ENCODE results near the gene PCBP1. TPM values are rescaled to one million over a fixed set of nuclear protein-coding genes. Genes with fewer than 3 reads are reported as not detected.

The PCBP1 gene
- polyA plus RNA-seq, 1 of the 3 experiments (the other 2 are of a cell fraction) = 94.0 TPM

DNA sequence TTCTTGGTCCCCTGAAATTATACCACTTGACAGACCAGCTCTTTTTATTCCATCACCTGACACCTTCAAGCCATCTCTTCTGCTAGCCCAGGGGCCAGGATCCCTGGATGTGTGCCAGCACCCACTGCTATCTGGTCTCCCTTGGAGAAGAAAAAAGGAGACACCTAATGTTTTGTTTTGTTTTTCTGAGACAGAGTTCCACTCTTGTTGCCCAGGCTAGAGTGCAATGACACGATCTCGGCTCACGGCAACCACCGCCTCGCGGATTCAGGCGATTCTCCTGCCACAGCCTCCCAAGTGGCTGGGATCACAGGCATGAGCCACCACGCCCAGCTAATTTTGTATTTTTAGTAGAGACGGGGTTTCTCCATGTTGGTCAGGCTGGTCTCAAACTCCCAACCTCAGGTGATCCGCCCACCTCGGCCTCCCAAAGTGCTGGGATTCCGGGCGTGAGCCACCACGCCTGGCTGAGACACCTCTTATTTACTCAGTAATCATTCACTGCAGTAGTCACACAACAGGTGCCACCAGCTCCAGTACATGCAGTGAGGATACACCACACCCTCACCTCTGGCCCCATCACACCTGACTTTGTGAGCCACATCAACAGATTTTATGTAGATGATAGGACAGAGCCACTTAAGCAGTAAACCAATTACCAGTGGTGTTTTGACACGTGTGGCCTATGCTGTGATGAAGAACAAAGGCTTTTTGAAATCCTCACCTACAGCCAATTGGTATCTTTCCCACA lies 42.8 kb upstream of the PCBP1 start:
- Histone ChIP-seq H4K20me1 (ENCODE audit: insufficient read depth) (no peaks in the 10 kb centered on the region), H3F3A (replicated peaks; ENCODE audit: insufficient read depth) (peaks cover 16% of the 10 kb centered on the region), H3K4me2 (no peak overlapping the region), H3K9me3 (no peaks in the 10 kb centered on the region), H3K27me3 (ENCODE audit: insufficient read depth) (no peaks in the 10 kb centered on the region), H2AFZ (ENCODE audit: low read depth) (no peak overlapping the region), H3K36me3 (replicated peaks in 1 of 2; ENCODE audit: control insufficient read depth in 1 of 2, insufficient read depth in 2 of 2, low read length in 1 of 2) (peaks cover 3 to 14% of the 10 kb centered on the region in 2 experiments), H3K79me2 (ENCODE audit: insufficient read depth) (no peaks in the 10 kb centered on the region), H3K9me2 (no peaks in the 10 kb centered on the region), H3K27ac (ENCODE audit: low read depth in 2 of 2, low read length in 1 of 2) (no peak overlapping the region), H3K9ac (no peak overlapping the region), H3K4me3 (ENCODE audit: low read depth in 2 of 2, low read length in 1 of 2) (no peak overlapping the region), H3K4me1 (ENCODE audit: control insufficient read depth in 1 of 2, insufficient read depth in 2 of 2, low read depth in 1 of 2, low read length in 1 of 2) (peaks cover 0 to 11% of the 10 kb centered on the region in 2 experiments; a peak in 2 of 4 replicates)
- TF ChIP-seq SIN3A (IDR thresholded peaks at IDR 0.05; ENCODE audit: borderline replicate concordance, low read depth, low read length) (no peak), TCF12 (IDR thresholded peaks at IDR 0.05) (no peak), MXI1 (IDR thresholded peaks at IDR 0.05; ENCODE audit: low read depth, low read length) (no peak), FOXJ3 (CRISPR knock-in tag; IDR thresholded peaks at IDR 0.05) (no peak), POLR2AphosphoS5 (IDR thresholded peaks at IDR 0.05; ENCODE audit: low read depth, low read length) (no peak), FOSL2 (IDR thresholded peaks at IDR 0.05; ENCODE audit: borderline replicate concordance, low read depth) (no peak)
- CTCF ChIA-PET = interaction anchor here (0.8 to 1.3 kb wide), 3 partner anchors 25 to 39 kb away, joined by 3 read pairs; no protein-coding TSS in a partner anchor
- no peak for DNase-seq
- 95% methylated on average over 15 of the region's 15 CpGs for WGBS (ENCODE audit: low lambda C conversion rate)
- POLR2A ChIA-PET = no interaction called here

GRCh38 chr2:70045405-70045804 lies 41.9 kb upstream of the PCBP1 start:
- POLR2A ChIA-PET = no interaction called here
- H3K4me1 ChIP-seq (ENCODE audit: control insufficient read depth in 1 of 2, insufficient read depth in 2 of 2, low read depth in 1 of 2, low read length in 1 of 2) = peaks cover 0 to 11% of the 10 kb centered on the region in 2 experiments; a peak in 2 of 4 replicates
- no peak for DNase-seq
- WGBS (ENCODE audit: low lambda C conversion rate) = 89% methylated on average over 6 of the region's 6 CpGs
- no peaks in the 10 kb centered on the region for H3K27me3 ChIP-seq (ENCODE audit: insufficient read depth)
- H3K4me2 ChIP-seq = no peak overlapping the region
- no peak overlapping the region for H3K27ac ChIP-seq (ENCODE audit: low read depth in 2 of 2, low read length in 1 of 2)
- H3K4me3 ChIP-seq (ENCODE audit: low read depth in 2 of 2, low read length in 1 of 2) = no peak overlapping the region
- H3K9ac ChIP-seq = no peak overlapping the region
- no peaks in the 10 kb centered on the region for H4K20me1 ChIP-seq (ENCODE audit: insufficient read depth)
- peaks cover 12 to 17% of the 10 kb centered on the region in 2 experiments for H3K36me3 ChIP-seq (replicated peaks in 1 of 2; ENCODE audit: control insufficient read depth in 1 of 2, insufficient read depth in 2 of 2, low read length in 1 of 2)
- TF ChIP-seq RCOR1 (IDR thresholded peaks at IDR 0.05; ENCODE audit: low read length) (no peak), ZBTB33 (IDR thresholded peaks at IDR 0.05; ENCODE audit: borderline replicate concordance, low read depth) (no peak), ELF1 (IDR thresholded peaks at IDR 0.05) (no peak), SMC3 (IDR thresholded peaks at IDR 0.05; ENCODE audit: low read depth, low read length) (no peak), JUND (IDR thresholded peaks at IDR 0.05) (no peak), RFX5 (IDR thresholded peaks at IDR 0.05; ENCODE audit: low read length) (no peak), SIN3A (IDR thresholded peaks at IDR 0.05; ENCODE audit: borderline replicate concordance, low read depth, low read length) (no peak), FOSL2 (IDR thresholded peaks at IDR 0.05; ENCODE audit: borderline replicate concordance, low read depth) (no peak), RAD21 (IDR thresholded peaks at IDR 0.05; ENCODE audit: low read length) (no peak), CHD2 (IDR thresholded peaks at IDR 0.05; ENCODE audit: low read length, partially characterized antibody) (no peak), GABPA (IDR thresholded peaks at IDR 0.05; ENCODE audit: low read depth) (no peak)
- TF ChIP-seq, protein P1, sequence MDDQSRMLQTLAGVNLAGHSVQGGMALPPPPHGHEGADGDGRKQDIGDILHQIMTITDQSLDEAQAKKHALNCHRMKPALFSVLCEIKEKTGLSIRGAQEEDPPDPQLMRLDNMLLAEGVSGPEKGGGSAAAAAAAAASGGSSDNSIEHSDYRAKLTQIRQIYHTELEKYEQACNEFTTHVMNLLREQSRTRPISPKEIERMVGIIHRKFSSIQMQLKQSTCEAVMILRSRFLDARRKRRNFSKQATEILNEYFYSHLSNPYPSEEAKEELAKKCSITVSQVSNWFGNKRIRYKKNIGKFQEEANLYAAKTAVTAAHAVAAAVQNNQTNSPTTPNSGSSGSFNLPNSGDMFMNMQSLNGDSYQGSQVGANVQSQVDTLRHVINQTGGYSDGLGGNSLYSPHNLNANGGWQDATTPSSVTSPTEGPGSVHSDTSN (IDR thresholded peaks at IDR 0.05) = no peak
- TF ChIP-seq, protein P2, sequence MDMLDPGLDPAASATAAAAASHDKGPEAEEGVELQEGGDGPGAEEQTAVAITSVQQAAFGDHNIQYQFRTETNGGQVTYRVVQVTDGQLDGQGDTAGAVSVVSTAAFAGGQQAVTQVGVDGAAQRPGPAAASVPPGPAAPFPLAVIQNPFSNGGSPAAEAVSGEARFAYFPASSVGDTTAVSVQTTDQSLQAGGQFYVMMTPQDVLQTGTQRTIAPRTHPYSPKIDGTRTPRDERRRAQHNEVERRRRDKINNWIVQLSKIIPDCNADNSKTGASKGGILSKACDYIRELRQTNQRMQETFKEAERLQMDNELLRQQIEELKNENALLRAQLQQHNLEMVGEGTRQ (IDR thresholded peaks at IDR 0.05; ENCODE audit: borderline replicate concordance, low read depth, low read length) = no peak
- TF ChIP-seq, protein P3, sequence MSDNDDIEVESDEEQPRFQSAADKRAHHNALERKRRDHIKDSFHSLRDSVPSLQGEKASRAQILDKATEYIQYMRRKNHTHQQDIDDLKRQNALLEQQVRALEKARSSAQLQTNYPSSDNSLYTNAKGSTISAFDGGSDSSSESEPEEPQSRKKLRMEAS (IDR thresholded peaks at IDR 0.05; ENCODE audit: low read depth) = no peak
- peaks cover 16% of the 10 kb centered on the region for H3F3A ChIP-seq (replicated peaks; ENCODE audit: insufficient read depth)
- H2AFZ ChIP-seq (ENCODE audit: low read depth) = no peak overlapping the region
- H3K9me2 ChIP-seq = no peaks in the 10 kb centered on the region
- H3K9me3 ChIP-seq = no peaks in the 10 kb centered on the region
- H3K79me2 ChIP-seq (ENCODE audit: insufficient read depth) = no peaks in the 10 kb centered on the region
- CTCF ChIA-PET = interaction anchor here (0.7 to 1.3 kb wide), 3 partner anchors 26 to 134 kb away, joined by 3 read pairs; no protein-coding TSS in a partner anchor
